GM18907 (cell line): ENCODE results near the gene ALDH1L1.

Experiments used
- ATAC-seq: cut with Tn5 transposase; IDR thresholded peaks from one replicate; pipeline ENCODE4 v1.9.1; 2021; ENCODE audit warnings: mild to moderate bottlenecking, moderate library complexity; ENCODE audit not compliant: unreplicated experiment

Gene ALDH1L1

GRCh38 chr3:126135406-126136076 is 44.8 kb downstream of the ALDH1L1 start:
- ATAC-seq = no peak

GRCh38 chr3:126135071-126135405 is 45.3 kb downstream of the ALDH1L1 start:
- ATAC-seq = no peak

- no peak for ATAC-seq
Measured at GRCh38 chr3:126134219-126134975, 46.0 kb downstream of the ALDH1L1 start.

GRCh38 chr3:126133606-126134005 is 46.8 kb downstream of the ALDH1L1 start:
- no peak for ATAC-seq

GRCh38 chr3:126132751-126133511 is 47.5 kb downstream of the ALDH1L1 start:
- no peak for ATAC-seq

GRCh38 chr3:126131881-126132750 is 48.3 kb downstream of the ALDH1L1 start:
- ATAC-seq = no peak

- no peak for ATAC-seq
Measured at GRCh38 chr3:126130981-126131745, 49.2 kb downstream of the ALDH1L1 start.

GRCh38 chr3:126130081-126130855 is 50.1 kb downstream of the ALDH1L1 start:
- ATAC-seq = no peak

GRCh38 chr3:126129398-126129891 is 50.9 kb downstream of the ALDH1L1 start:
- no peak for ATAC-seq

GRCh38 chr3:126128504-126129397 is 51.6 kb downstream of the ALDH1L1 start:
- no peak for ATAC-seq

GRCh38 chr3:126127904-126128303 is 52.5 kb downstream of the ALDH1L1 start:
- ATAC-seq = no peak

GRCh38 chr3:126127452-126127851 is 52.9 kb downstream of the ALDH1L1 start:
- no peak for ATAC-seq

- ATAC-seq = no peak
Measured at GRCh38 chr3:126126811-126127431, 53.5 kb downstream of the ALDH1L1 start.

- no peak for ATAC-seq
Measured at GRCh38 chr3:126126286-126126685, 54.1 kb downstream of the ALDH1L1 start.

- ATAC-seq = no peak
Measured at GRCh38 chr3:126125781-126126251, 54.6 kb downstream of the ALDH1L1 start.

GRCh38 chr3:126125341-126125740 is 55.0 kb downstream of the ALDH1L1 start:
- no peak for ATAC-seq

GRCh38 chr3:126124896-126125295 is 55.5 kb downstream of the ALDH1L1 start:
- no peak for ATAC-seq
